ENCODE data around the gene ERBB2.
"Not testable (repeated sequence)": the region's sequence is repeated elsewhere in the genome, so short reads cannot be mapped to it uniquely, and the experiment has no call there.

The ERBB2 gene

GRCh38 chr17:39761861-39762496 lies 62.1 kb downstream of the ERBB2 start:
- no peak for DNase-seq (ENCODE audit: low spot score)
- in situ Hi-C loops (cut with MboI; ENCODE audit: low sequenced_read_pairs, unreplicated experiment): no loop called here
- TF ChIP-seq CTCF (IDR thresholded peaks at IDR 0.05; ENCODE audit: borderline replicate concordance, control extremely low read depth, extremely low read depth, insufficient read depth, missing control alignments): no peak

- in situ Hi-C loops (cut with MboI; ENCODE audit: low sequenced_read_pairs, unreplicated experiment): no loop called here
- no peak for TF ChIP-seq CTCF (IDR thresholded peaks at IDR 0.05; ENCODE audit: borderline replicate concordance, control extremely low read depth, extremely low read depth, insufficient read depth, missing control alignments)
- DNase-seq (ENCODE audit: low spot score): no peak
Measured at GRCh38 chr17:39763051-39763820, 63.4 kb downstream of the ERBB2 start.

- in situ Hi-C loops (cut with MboI; ENCODE audit: low sequenced_read_pairs, unreplicated experiment); DNase-seq (ENCODE audit: low spot score): not testable (repeated sequence)
Measured at GRCh38 chr17:39764171-39764570, 64.3 kb downstream of the ERBB2 start.

GRCh38 chr17:39765175-39765574 lies 65.3 kb downstream of the ERBB2 start:
- TF ChIP-seq CTCF (IDR thresholded peaks at IDR 0.05; ENCODE audit: borderline replicate concordance, control extremely low read depth, extremely low read depth, insufficient read depth, missing control alignments): no peak
- DNase-seq (ENCODE audit: low spot score): no peak
- in situ Hi-C loops (cut with MboI; ENCODE audit: low sequenced_read_pairs, unreplicated experiment): no loop called here

GRCh38 chr17:39765766-39766165 lies 65.9 kb downstream of the ERBB2 start:
- DNase-seq (ENCODE audit: low spot score): no peak
- in situ Hi-C loops (cut with MboI; ENCODE audit: low sequenced_read_pairs, unreplicated experiment): no loop called here
- no peak for TF ChIP-seq CTCF (IDR thresholded peaks at IDR 0.05; ENCODE audit: borderline replicate concordance, control extremely low read depth, extremely low read depth, insufficient read depth, missing control alignments)

GRCh38 chr17:39767147-39767546 lies 67.3 kb downstream of the ERBB2 start:
- in situ Hi-C loops (cut with MboI; ENCODE audit: low sequenced_read_pairs, unreplicated experiment): no loop called here
- peak; percentile 62 for DNase-seq (ENCODE audit: low spot score)
- TF ChIP-seq CTCF (IDR thresholded peaks at IDR 0.05; ENCODE audit: borderline replicate concordance, control extremely low read depth, extremely low read depth, insufficient read depth, missing control alignments): no peak

- no peak for TF ChIP-seq CTCF (IDR thresholded peaks at IDR 0.05; ENCODE audit: borderline replicate concordance, control extremely low read depth, extremely low read depth, insufficient read depth, missing control alignments)
- DNase-seq (ENCODE audit: low spot score): no peak
- in situ Hi-C loops (cut with MboI; ENCODE audit: low sequenced_read_pairs, unreplicated experiment): no loop called here
Measured at GRCh38 chr17:39769974-39770587, 70.2 kb downstream of the ERBB2 start.
